T-helper 1 cell treated with Interleukin-12 subunit alpha and Interleukin-12 subunit beta and Interleukin-4 antibody, amounts not matched to agents 30 μg/mL and 1 μg/mL, for 36 hours (primary cell): ENCODE measurements around the gene MB21D2.
A peak's percentile ranks its signal among the peaks of the same experiment; 100 is the strongest.
"Not testable (repeated sequence)": the region's sequence is repeated elsewhere in the genome, so short reads cannot be mapped to it uniquely, and the experiment has no call there.

Experiments
- H3K27ac Mint-ChIP-seq: one replicate; pipeline ENCODE4 v1.8.0; 2021; ENCODE audit warnings: mild to moderate bottlenecking, mixed read lengths
- H3K27me3 Mint-ChIP-seq: one replicate; pipeline ENCODE4 v1.8.0; 2021; ENCODE audit warnings: low read depth, mixed read lengths
- H3K36me3 Mint-ChIP-seq: one replicate; pipeline ENCODE4 v1.8.0; 2021; ENCODE audit warnings: low read depth, mixed read lengths
- H3K4me1 Mint-ChIP-seq: one replicate; pipeline ENCODE4 v1.8.0; 2021; ENCODE audit warnings: low read depth, mixed read lengths
- H3K4me3 Mint-ChIP-seq: one replicate; pipeline ENCODE4 v1.8.0; 2021; ENCODE audit warnings: mild to moderate bottlenecking, moderate library complexity, mixed read lengths
- H3K9me3 Mint-ChIP-seq: one replicate; pipeline ENCODE4 v1.8.0; 2021; ENCODE audit warnings: mixed read lengths

Gene MB21D2, protein sequence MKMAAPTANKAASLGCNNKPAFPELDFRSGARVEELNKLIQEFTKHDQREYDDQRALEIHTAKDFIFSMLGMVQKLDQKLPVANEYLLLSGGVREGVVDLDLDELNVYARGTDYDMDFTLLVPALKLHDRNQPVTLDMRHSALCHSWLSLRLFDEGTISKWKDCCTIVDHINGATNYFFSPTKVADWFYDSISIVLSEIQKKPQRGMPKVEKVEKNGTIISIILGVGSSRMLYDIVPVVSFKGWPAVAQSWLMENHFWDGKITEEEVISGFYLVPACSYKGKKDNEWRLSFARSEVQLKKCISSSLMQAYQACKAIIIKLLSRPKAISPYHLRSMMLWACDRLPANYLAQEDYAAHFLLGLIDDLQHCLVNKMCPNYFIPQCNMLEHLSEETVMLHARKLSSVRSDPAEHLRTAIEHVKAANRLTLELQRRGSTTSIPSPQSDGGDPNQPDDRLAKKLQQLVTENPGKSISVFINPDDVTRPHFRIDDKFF

DNA sequence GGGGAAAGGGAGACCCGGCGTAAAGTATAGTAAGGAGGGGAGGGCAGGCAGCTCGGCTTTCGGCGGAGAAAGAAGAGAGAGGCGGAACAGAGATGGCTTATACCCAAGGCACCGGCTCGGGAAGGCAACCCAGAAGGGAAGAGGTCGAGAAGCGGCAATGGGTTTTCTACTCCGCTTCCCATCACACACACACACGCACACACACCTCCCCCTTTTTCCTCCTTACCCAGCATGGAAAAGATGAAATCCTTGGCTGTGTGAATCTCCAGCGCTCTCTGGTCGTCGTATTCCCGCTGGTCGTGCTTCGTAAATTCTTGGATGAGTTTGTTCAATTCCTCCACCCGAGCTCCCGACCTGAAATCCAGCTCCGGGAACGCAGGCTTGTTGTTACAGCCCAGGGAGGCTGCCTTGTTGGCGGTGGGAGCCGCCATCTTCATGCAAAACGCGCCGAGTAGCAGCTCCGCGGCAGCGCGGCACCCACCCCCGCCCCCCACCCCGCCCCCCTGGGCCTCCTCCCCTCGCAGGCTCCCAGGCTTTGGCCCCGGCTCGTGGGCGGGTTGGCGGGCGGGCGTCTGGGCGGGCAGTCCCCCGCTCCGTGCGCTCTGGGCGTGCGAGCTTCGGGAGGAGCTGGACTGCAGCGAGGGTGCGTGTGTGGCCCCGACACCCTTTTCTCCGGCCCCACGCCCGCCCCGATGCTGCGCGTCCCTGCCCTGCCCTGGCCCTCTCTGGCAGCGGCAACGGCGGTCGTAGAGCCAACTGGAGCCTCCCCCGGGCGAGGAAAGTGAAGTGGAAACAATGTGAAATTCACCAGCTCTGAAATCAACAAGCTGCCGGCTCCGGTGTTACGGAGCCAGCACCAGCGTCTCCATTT lies at the start of gene MB21D2:
TSS of gene MB21D2 (minus strand) at position 453 of the 871 bp plus-strand sequence. CDS start at position 437, 16 bp downstream.
- Mint-ChIP-seq H3K9me3 (no peaks in the 10 kb centered on the region), H3K27ac (peak within 1 kb of the TSS; percentile 94), H3K4me3 (peak within 1 kb of the TSS; percentile 98), H3K27me3 (peaks cover 43% of the 10 kb centered on the region), H3K36me3 (peaks cover 19% of the 10 kb centered on the region), H3K4me1 (peaks cover 42% of the 10 kb centered on the region)

DNA sequence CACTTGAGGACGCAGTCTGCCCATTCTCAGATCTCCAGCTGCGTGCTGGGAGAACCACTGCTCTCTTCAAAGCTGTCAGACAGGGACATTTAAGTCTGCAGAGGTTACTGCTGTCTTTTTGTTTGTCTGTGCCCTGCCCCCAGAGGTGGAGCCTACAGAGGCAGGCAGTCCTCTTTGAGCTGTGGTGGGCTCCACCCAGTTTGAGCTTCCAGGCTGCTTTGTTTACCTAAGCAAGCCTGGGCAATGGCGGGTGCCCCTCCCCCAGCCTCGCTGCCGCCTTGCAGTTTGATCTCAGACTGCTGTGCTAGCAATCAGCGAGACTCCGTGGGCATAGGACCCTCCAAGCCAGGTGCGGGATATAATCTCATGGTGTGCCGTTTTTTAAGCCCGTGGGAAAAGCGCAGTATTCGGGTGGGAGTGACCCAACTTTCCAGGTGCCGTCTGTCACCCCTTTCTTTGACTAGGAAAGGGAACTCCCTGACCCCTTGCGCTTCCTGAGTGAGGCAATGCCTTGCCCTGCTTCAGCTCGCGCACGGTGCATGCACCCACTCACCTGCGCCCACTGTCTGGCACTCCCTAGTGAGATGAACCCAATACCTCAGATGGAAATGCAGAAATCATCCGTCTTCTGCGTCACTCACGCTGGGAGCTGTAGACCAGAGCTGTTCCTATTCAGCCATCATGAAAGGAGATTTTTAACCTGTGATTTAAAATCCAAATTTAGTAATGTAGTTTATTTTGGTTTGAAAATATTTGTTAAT lies 47.5 kb upstream of the MB21D2 start:
- H3K27ac Mint-ChIP-seq, H3K4me3 Mint-ChIP-seq, H3K27me3 Mint-ChIP-seq, H3K4me1 Mint-ChIP-seq, H3K36me3 Mint-ChIP-seq, H3K9me3 Mint-ChIP-seq: not testable (repeated sequence)

DNA sequence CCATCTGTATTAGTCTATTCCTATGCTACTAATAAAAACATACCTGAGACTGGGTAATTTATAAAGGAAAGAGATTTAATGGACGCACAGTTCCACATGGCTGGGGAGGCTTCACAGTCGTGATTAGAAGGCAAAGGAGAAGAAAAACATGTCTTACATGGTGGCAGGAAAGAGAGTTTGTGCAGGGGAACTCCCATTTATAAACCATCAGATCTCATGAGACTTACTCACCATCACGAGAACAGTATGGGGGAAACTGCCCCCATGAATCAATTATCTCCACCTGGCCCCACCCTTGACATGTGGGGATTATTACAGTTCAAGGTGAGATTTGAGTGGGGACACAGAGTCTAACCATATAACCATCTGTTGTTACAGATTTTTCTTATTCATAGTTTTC lies 42.1 kb upstream of the MB21D2 start:
- peaks cover 2% of the 10 kb centered on the region for H3K36me3 Mint-ChIP-seq
- no peaks in the 10 kb centered on the region for H3K27me3 Mint-ChIP-seq
- no peaks in the 10 kb centered on the region for H3K9me3 Mint-ChIP-seq
- H3K4me3 Mint-ChIP-seq, result no peak overlapping the region
- H3K4me1 Mint-ChIP-seq, result peaks cover 24% of the 10 kb centered on the region
- H3K27ac Mint-ChIP-seq, result no peak overlapping the region

DNA sequence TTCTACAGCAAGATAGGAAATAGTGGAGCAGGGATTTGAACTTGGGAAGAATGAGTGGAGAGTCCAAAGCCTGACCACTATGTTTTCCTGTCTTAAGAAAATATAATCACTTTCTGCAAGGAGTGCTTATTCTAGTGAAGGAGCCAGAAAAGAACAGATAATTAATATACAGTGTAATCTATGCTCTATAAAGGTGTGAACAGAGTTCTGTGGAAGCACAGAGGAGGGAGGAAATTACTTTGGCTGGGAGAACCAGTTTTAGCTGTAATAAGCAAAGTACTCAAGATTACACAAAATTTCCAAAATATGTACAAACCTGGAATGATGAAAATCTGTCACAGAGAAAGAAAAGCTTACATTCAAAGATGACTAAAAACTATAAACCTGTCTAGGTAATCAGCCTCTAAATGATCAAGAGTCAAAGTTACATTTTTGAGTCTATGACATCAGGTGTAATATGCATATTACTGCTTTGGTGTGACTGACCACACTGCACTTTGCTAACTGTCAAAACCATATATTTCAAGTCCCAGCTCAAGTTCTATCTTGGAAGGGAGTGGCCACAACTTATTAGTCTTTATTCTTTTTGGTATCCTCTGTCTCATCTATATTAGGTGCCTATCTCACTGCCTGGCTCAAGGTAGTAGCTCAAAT lies 40.7 kb upstream of the MB21D2 start:
- H3K4me3 Mint-ChIP-seq, result no peak overlapping the region
- H3K27ac Mint-ChIP-seq, result peak overlapping the region; percentile 75
- no peaks in the 10 kb centered on the region for H3K9me3 Mint-ChIP-seq
- H3K36me3 Mint-ChIP-seq, result peaks cover 2% of the 10 kb centered on the region
- H3K4me1 Mint-ChIP-seq, result peaks cover 24% of the 10 kb centered on the region
- no peaks in the 10 kb centered on the region for H3K27me3 Mint-ChIP-seq

DNA sequence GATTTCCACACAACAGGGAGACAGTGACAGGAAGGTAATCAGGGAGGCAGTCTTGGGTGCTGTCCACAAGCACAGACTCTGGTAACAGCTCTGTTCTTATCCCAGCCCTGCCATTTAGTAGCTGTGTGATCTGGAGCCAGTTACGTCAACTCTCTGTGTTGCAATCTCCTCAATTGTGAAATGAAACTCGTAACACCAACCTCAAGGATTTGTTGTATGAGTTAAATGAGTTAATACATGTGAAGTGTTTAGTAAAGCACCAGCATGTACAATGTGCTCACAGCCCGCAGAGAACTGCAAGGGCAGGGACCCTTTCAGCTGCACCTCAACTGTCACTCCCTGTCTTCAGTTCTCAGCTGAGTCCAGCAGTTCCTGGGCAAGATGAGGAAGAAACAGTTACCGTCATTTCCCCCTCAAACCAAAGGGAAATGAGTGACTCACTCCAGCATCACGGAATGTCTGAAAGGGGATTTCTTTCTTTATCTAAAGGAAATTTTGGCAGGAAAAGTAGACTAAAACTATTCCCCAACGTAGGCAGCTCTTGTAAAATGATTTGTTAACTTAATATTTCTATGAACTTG lies 39.9 kb upstream of the MB21D2 start:
- H3K4me1 Mint-ChIP-seq, result peaks cover 24% of the 10 kb centered on the region
- no peaks in the 10 kb centered on the region for H3K9me3 Mint-ChIP-seq
- H3K27me3 Mint-ChIP-seq, result no peaks in the 10 kb centered on the region
- peak overlapping the region; percentile 6 for H3K4me3 Mint-ChIP-seq
- H3K36me3 Mint-ChIP-seq, result peaks cover 2% of the 10 kb centered on the region
- peak overlapping the region; percentile 75 for H3K27ac Mint-ChIP-seq

DNA sequence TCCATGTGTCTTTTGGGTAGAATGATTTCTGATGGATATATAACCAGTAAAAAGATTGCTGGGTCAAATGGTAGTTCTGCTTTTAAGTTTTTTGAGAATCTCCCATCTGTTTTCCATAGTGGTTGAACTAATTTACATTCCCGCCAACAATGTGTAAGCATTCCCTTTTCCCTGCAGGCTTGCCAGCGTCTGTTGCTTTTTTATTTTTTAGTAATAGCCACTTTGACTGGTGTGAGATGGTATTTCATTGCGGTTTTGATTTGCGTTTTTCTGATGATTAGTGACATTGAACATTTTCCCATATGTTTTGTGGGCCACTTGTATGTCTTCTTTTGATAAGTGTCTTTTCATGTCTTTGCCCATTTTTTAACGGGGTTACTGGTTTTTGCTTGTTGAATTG lies 36.3 kb upstream of the MB21D2 start:
- peaks cover 18% of the 10 kb centered on the region for H3K4me1 Mint-ChIP-seq
- H3K27ac Mint-ChIP-seq, result no peak overlapping the region
- H3K9me3 Mint-ChIP-seq, result no peaks in the 10 kb centered on the region
- peaks cover under 1% of the 10 kb centered on the region for H3K36me3 Mint-ChIP-seq
- no peak overlapping the region for H3K4me3 Mint-ChIP-seq
- H3K27me3 Mint-ChIP-seq, result no peaks in the 10 kb centered on the region

DNA sequence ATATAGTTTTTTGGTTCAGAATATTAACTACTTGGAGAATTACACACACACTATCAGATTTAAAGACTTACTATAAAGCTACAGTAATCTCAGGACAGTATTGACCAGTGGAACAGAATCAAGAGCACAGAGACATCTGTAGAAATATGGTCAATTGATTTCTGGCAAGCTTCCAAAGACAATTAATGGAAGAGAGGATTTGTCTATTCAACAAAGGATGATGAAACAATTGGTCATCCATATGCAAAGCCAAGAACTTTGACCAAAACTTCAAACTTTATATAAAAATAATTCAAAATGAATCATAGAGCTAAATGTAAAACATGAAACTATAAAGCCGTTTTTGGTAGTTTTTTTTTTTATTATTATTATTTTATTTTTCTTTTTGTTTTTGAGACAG lies 29.8 kb upstream of the MB21D2 start:
- Mint-ChIP-seq H3K4me1 (peaks cover 2% of the 10 kb centered on the region), H3K27ac (no peak overlapping the region), H3K9me3 (no peaks in the 10 kb centered on the region), H3K4me3 (no peak overlapping the region), H3K27me3 (peaks cover 13% of the 10 kb centered on the region), H3K36me3 (no peaks in the 10 kb centered on the region)

DNA sequence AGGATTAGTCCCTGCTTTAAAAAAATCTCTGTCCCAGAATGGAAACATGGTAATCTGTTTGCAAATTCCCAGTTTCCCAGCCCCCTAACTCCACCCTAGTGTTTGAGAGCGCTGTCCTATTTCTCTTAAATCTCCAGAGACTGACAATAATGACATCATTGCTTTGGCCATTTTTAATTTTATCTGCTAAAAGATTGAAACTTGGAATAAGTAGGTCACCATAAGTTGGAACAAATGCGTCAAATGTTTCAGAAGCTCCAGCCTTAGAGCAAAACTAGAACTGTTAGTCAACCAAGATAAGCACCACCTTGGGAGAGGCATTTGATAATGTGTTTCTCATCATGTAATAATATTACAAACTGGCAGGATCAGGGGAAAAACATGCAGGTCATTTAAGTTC lies 25.7 kb upstream of the MB21D2 start:
- Mint-ChIP-seq H3K27me3 (peaks cover 17% of the 10 kb centered on the region), H3K9me3 (no peaks in the 10 kb centered on the region), H3K36me3 (no peaks in the 10 kb centered on the region), H3K4me1 (peaks cover 2% of the 10 kb centered on the region), H3K27ac (no peak overlapping the region), H3K4me3 (no peak overlapping the region)

DNA sequence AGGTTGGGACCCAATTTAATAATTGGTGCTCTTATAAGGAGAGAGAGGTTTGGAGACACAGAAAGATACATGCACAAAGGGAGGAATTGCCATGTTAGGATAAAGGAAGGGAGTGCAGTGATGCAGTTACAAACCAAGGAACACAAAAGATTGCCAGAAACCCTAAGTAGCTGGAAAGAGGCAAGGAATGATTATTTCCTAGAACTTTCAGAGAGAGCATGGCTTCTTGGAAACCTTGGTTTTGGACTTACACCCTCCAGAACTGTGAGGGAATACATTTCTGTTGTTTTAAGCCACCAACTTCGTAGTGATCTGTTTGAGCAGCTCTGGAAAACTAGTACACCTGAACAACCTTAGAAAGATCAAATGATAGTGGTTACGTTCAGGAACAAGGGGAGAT lies 25.0 kb upstream of the MB21D2 start:
- Mint-ChIP-seq H3K4me3 (no peak overlapping the region), H3K27me3 (peaks cover 17% of the 10 kb centered on the region), H3K9me3 (no peaks in the 10 kb centered on the region), H3K27ac (no peak overlapping the region), H3K4me1 (peaks cover 2% of the 10 kb centered on the region), H3K36me3 (no peaks in the 10 kb centered on the region)

DNA sequence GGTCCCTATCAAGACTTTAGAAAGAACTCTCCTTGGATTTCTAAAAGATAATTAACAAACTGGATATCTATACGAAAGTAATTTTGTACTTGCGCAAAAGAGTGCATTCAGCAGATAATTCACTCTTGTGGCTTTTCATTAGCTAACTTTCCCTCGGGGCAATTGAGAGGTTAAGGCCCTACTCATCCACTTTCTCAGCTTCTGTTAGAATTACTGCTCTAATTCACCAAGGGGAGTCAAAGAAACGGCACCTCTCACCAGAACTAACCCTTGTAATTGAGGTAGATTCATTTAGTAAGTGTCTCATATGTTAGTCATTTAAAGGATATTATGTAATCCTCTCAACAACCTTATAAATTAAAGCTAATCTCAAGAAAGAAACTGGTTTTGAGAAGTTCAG lies 22.5 kb upstream of the MB21D2 start:
- Mint-ChIP-seq H3K4me3 (no peak overlapping the region), H3K27ac (no peak overlapping the region), H3K9me3 (peaks cover 3% of the 10 kb centered on the region), H3K4me1 (peaks cover 4% of the 10 kb centered on the region), H3K36me3 (no peaks in the 10 kb centered on the region), H3K27me3 (peaks cover 7% of the 10 kb centered on the region)

DNA sequence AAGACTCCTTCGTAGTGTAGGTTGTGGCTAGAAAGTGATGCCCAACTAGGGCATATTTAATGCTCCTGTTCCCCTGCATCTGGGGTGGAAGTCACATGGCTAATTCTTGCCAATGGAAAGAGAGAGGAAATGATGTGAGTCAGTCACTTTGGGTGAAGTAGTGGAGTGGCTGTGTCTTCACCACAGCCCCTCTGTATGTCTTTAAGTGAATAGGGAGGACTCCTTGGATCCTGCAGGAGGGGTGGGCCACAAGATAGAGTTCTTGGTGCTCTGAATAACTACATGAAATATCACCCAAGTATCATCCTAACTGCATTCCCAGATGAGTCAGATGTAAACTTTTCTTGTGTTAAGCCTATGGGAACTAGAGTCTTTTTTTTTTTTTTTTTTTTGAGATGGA lies 17.8 kb upstream of the MB21D2 start:
- Mint-ChIP-seq H3K27me3 (no peaks in the 10 kb centered on the region), H3K4me1 (peaks cover 7% of the 10 kb centered on the region)

DNA sequence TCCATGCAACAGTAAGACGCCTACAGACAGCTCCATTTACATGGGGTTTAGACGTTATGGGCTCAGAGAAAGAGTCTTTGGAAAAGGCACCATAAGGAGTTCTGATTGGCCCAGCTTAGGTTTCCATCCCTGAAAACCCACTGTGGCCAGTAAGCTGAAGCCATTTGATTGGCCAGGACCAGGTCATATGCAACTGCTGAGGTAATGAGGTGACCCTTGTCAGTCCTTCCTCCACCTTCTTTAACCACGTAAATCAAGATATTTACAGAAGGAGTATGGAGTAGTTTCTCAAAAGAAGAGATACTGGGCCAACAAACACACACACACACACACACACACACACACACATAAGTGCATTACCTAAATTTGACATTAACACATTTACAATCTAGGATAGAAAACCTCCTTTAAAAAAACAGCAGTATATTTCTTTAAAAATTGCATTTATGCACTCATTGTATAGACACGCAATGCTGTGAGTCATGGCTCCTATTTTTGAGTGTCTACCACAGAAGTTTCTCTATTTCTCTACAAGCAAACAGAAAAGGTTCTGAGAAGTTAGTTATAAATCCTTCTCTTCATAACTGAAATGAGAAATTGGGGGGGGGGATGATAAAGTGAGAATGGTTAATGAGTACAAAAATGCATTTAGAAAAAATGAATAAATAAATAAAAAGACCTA lies 16.3 kb upstream of the MB21D2 start:
- H3K27me3 Mint-ChIP-seq, result no peaks in the 10 kb centered on the region
- peaks cover 9% of the 10 kb centered on the region for H3K4me1 Mint-ChIP-seq
- H3K36me3 Mint-ChIP-seq, result no peaks in the 10 kb centered on the region
- H3K9me3 Mint-ChIP-seq, result peaks cover 6% of the 10 kb centered on the region
- H3K27ac Mint-ChIP-seq, result no peak overlapping the region
- H3K4me3 Mint-ChIP-seq, result no peak overlapping the region

More for the DNA sequence above, 17.8 kb upstream of the MB21D2 start:
- H3K9me3 Mint-ChIP-seq, result peaks cover 6% of the 10 kb centered on the region
- no peak overlapping the region for H3K4me3 Mint-ChIP-seq
- no peak overlapping the region for H3K27ac Mint-ChIP-seq
- H3K36me3 Mint-ChIP-seq, result no peaks in the 10 kb centered on the region

DNA sequence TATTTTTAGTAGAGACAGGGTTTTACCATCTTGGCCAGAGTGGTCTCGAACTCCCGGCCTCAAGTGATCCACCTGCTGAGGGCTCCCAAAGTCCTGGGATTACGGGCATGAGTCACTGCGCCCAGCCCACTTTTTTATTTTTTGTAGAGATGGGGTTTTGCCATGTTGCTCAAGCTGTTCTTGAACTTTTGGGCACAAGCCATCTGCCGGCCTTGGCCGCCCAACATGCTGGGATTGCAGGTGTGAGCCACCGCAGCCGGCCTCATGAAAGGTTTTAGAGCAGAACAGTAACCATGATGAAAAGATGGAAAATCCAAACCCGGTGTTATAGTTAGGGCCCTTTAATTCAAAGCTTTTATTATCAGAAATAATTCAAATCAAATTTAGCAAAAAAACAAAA lies 15.6 kb upstream of the MB21D2 start:
- H3K4me1 Mint-ChIP-seq, result peaks cover 9% of the 10 kb centered on the region
- H3K27me3 Mint-ChIP-seq, result no peaks in the 10 kb centered on the region
- H3K27ac Mint-ChIP-seq, result no peak overlapping the region
- H3K36me3 Mint-ChIP-seq, result no peaks in the 10 kb centered on the region
- peaks cover 6% of the 10 kb centered on the region for H3K9me3 Mint-ChIP-seq
- H3K4me3 Mint-ChIP-seq, result no peak overlapping the region
